ENCODE results near the gene FBXL5. TPM values are rescaled to one million over a fixed set of nuclear protein-coding genes. Genes with fewer than 3 reads are reported as not detected.
A peak's percentile ranks its signal among the peaks of the same experiment; 100 is the strongest.

FBXL5 gene, protein sequence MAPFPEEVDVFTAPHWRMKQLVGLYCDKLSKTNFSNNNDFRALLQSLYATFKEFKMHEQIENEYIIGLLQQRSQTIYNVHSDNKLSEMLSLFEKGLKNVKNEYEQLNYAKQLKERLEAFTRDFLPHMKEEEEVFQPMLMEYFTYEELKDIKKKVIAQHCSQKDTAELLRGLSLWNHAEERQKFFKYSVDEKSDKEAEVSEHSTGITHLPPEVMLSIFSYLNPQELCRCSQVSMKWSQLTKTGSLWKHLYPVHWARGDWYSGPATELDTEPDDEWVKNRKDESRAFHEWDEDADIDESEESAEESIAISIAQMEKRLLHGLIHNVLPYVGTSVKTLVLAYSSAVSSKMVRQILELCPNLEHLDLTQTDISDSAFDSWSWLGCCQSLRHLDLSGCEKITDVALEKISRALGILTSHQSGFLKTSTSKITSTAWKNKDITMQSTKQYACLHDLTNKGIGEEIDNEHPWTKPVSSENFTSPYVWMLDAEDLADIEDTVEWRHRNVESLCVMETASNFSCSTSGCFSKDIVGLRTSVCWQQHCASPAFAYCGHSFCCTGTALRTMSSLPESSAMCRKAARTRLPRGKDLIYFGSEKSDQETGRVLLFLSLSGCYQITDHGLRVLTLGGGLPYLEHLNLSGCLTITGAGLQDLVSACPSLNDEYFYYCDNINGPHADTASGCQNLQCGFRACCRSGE
- total RNA-seq (100 to 1,000 TPM in 1 of 2 donors, 10 to 100 TPM in 1; 98.4 to 138 TPM), polyA plus RNA-seq (10 to 100 TPM; 45.9 to 77.1 TPM)
- long read RNA-seq, donor 1, transcript FBXL5-201 (11 exons, 3,385 nt), result major isoform, 17 of 42 reads
- long read RNA-seq, donor 1, partial matches to known transcripts, result 25 of 42 reads
- long read RNA-seq, donor 1, other reads (novel, unspliced or antisense), result 0 of 42 reads
- long read RNA-seq, donor 2, partial matches to known transcripts, result 0 of 6 reads
- long read RNA-seq, donor 2, other reads (novel, unspliced or antisense), result 0 of 6 reads
- long read RNA-seq, donor 3, transcript FBXL5-201 (11 exons, 3,385 nt), result major isoform, 5 of 29 reads
- long read RNA-seq, donor 3, partial matches to known transcripts, result 21 of 29 reads
- long read RNA-seq, donor 3, other reads (novel, unspliced or antisense), result 0 of 29 reads
- long read RNA-seq, donor 4, partial matches to known transcripts, result 0 of 1 reads
- long read RNA-seq, donor 4, other reads (novel, unspliced or antisense), result 0 of 1 reads
- long read RNA-seq, donor 5, transcript FBXL5-201 (11 exons, 3,385 nt), result major isoform, 10 of 28 reads
- long read RNA-seq, donor 5, partial matches to known transcripts, result 0 of 28 reads
- long read RNA-seq, donor 5, other reads (novel, unspliced or antisense), result 16 of 28 reads

- H3K4me1 ChIP-seq (ENCODE audit: control insufficient read depth in 5 of 5, insufficient read depth in 5 of 5, low read length in 5 of 5), result peaks cover 2 to 40% (median 9%) of the 10 kb centered on the region in 5 donors
- peak within 1 kb of the TSS; percentile 93 to 98 for H3K9ac ChIP-seq (ENCODE audit: insufficient read depth in 1 of 2, low read length in 2 of 2)
- DNase-seq (peak; percentile 86 to 95 (median 92)), ATAC-seq (ENCODE audit: insufficient read depth, low FRiP score) (peak; percentile 79)
- TF ChIP-seq, protein P1, sequence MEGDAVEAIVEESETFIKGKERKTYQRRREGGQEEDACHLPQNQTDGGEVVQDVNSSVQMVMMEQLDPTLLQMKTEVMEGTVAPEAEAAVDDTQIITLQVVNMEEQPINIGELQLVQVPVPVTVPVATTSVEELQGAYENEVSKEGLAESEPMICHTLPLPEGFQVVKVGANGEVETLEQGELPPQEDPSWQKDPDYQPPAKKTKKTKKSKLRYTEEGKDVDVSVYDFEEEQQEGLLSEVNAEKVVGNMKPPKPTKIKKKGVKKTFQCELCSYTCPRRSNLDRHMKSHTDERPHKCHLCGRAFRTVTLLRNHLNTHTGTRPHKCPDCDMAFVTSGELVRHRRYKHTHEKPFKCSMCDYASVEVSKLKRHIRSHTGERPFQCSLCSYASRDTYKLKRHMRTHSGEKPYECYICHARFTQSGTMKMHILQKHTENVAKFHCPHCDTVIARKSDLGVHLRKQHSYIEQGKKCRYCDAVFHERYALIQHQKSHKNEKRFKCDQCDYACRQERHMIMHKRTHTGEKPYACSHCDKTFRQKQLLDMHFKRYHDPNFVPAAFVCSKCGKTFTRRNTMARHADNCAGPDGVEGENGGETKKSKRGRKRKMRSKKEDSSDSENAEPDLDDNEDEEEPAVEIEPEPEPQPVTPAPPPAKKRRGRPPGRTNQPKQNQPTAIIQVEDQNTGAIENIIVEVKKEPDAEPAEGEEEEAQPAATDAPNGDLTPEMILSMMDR (IDR thresholded peaks at IDR 0.05; ENCODE audit: control extremely low read depth, extremely low read depth), result no peak
- WGBS, 2 donors, result 4 to 8% methylated on average over 55 to 85 of the region's 85 CpGs
- H3K27ac ChIP-seq (ENCODE audit: low read depth in 1 of 2, low read length in 1 of 2), result peak within 1 kb of the TSS; percentile 97 to 100
- H3K9me3 ChIP-seq (ENCODE audit: control insufficient read depth in 4 of 4, insufficient read depth in 3 of 4, low read length in 3 of 4), result no peaks in the 10 kb centered on the region
- H3K4me3 ChIP-seq, result peak within 1 kb of the TSS; percentile 100
- no peaks in the 10 kb centered on the region for H3K36me3 ChIP-seq (ENCODE audit: control insufficient read depth in 4 of 4, insufficient read depth in 4 of 4, low read length in 4 of 4)
- H3K27me3 ChIP-seq (ENCODE audit: control insufficient read depth in 3 of 3, insufficient read depth in 3 of 3, low read length in 2 of 3), result no peaks in the 10 kb centered on the region
These were observed at the start of gene FBXL5 for GRCh38 chr4:15655223-15656037. TSS of gene FBXL5 (minus strand) at chr4:15655357. CDS start at chr4:15655287, 70 bp downstream.

- H3K9ac ChIP-seq (ENCODE audit: insufficient read depth in 1 of 2, low read length in 2 of 2), result no peak overlapping the region
These were observed 49.0 kb upstream of the FBXL5 start for GRCh38 chr4:15704129-15704528.

DNA sequence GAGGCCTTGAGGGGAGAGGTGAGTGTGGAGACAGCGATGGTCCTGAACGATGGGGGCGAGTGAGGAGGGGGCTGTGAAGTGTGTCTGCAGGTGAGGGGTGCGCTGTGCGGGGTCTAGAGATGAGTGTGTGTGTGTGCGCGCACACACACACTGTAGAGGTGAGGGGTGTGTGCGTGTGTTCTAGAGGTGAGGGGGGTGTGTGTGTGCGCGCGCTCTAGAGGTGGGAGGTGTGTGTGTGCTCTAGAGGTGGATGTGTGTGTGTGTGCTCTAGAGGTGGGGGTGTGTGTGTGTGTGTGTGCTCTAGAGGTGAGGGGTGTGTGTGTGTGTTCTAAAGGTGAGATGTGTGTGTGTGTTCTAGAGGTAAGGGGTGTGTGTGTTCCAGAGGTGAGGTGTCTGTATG is 48.3 kb upstream of the FBXL5 start:
- Histone ChIP-seq H3K27ac (ENCODE audit: low read depth in 1 of 2, low read length in 1 of 2) (peak overlapping the region in 1 of 2 donors; percentile 20), H3K27me3 (ENCODE audit: control insufficient read depth in 3 of 3, insufficient read depth in 3 of 3, low read length in 2 of 3) (no peaks in the 10 kb centered on the region), H3K9me3 (ENCODE audit: control insufficient read depth in 4 of 4, insufficient read depth in 3 of 4, low read length in 3 of 4) (no peaks in the 10 kb centered on the region), H3K36me3 (ENCODE audit: control insufficient read depth in 4 of 4, insufficient read depth in 4 of 4, low read length in 4 of 4) (no peaks in the 10 kb centered on the region), H3K9ac (ENCODE audit: insufficient read depth in 1 of 2, low read length in 2 of 2) (no peak overlapping the region), H3K4me1 (ENCODE audit: control insufficient read depth in 5 of 5, insufficient read depth in 5 of 5, low read length in 5 of 5) (peaks cover 0 to 4% (median 2%) of the 10 kb centered on the region in 5 donors), H3K4me3 (no peak overlapping the region)
- ATAC-seq (ENCODE audit: insufficient read depth, low FRiP score) (no peak), DNase-seq (no peak)
- WGBS, 2 donors, result 75 to 90% methylated on average over 11 of the region's 11 CpGs
- TF ChIP-seq, protein P1 (IDR thresholded peaks at IDR 0.05; ENCODE audit: control extremely low read depth, extremely low read depth), result no peak

More at GRCh38 chr4:15704129-15704528, 49.0 kb upstream of the FBXL5 start:
- Histone ChIP-seq H3K4me3 (no peak overlapping the region), H3K36me3 (ENCODE audit: control insufficient read depth in 4 of 4, insufficient read depth in 4 of 4, low read length in 4 of 4) (no peaks in the 10 kb centered on the region), H3K9me3 (ENCODE audit: control insufficient read depth in 4 of 4, insufficient read depth in 3 of 4, low read length in 3 of 4) (no peaks in the 10 kb centered on the region), H3K27me3 (ENCODE audit: control insufficient read depth in 3 of 3, insufficient read depth in 3 of 3, low read length in 2 of 3) (no peaks in the 10 kb centered on the region), H3K4me1 (ENCODE audit: control insufficient read depth in 5 of 5, insufficient read depth in 5 of 5, low read length in 5 of 5) (peaks cover 0 to 4% (median 2%) of the 10 kb centered on the region in 5 donors), H3K27ac (ENCODE audit: low read depth in 1 of 2, low read length in 1 of 2) (no peak overlapping the region)
- TF ChIP-seq, protein P1 (IDR thresholded peaks at IDR 0.05; ENCODE audit: control extremely low read depth, extremely low read depth), result no peak
- no peak for DNase-seq
- ATAC-seq (ENCODE audit: insufficient read depth, low FRiP score), result no peak
